T-cell (primary cell): ENCODE measurements around the gene ZCCHC10. TPM values are rescaled to one million over a fixed set of nuclear protein-coding genes. Genes with fewer than 3 reads are reported as not detected.
"Not testable (repeated sequence)": the region's sequence is repeated elsewhere in the genome, so short reads cannot be mapped to it uniquely, and the experiment has no call there.

Experiments
- ATAC-seq, 4 experiments: fragments of 200-7000 bp in 3 of 4; fragments of 150-1000 bp in 1 of 4; cut with Tn5 transposase; replicated peaks in 1 of 4; 1 replicate in 3 of 4; 2 replicates in 1 of 4; pipeline ENCODE4 v1.10.0; 2021; ENCODE audit warnings: moderate library complexity in 3 of 4, mild to moderate bottlenecking in 2 of 4, moderate number of reproducible peaks in 1 of 4
- CTCF ChIA-PET, 2 donors: fragments of 300-600 bp; sonication (Branson Sonifier 250); formaldehyde crosslinking; loops; one replicate each; lab custom pipeline; 2022; ENCODE audit warnings: antibody characterized with exemption in 2 of 2; lab: Charles Lee
- POLR2A ChIA-PET, 2 donors: fragments of 300-600 bp; sonication (Branson Sonifier 250); formaldehyde crosslinking; loops; one replicate each; lab custom pipeline; 2022; ENCODE audit warnings: antibody characterized with exemption in 2 of 2; lab: Charles Lee
- DNase-seq, 35 experiments: peaks; one replicate each; pipeline versions ENCODE4 v3.0.0 to v3.0.0-alpha.2; 2013 to 2023
- H3K27ac ChIP-seq: one replicate; pipeline ENCODE4 v1.5.1; 2013; ENCODE audit warnings: low read length
- H3K27me3 ChIP-seq, 2 experiments: replicated peaks in 1 of 2; 1 replicate in 1 of 2; 2 replicates in 1 of 2; pipeline versions ENCODE4 v1.6.1 to v1.7.0; 2013; ENCODE audit warnings: low read length in 1 of 2, mixed read lengths in 1 of 2; ENCODE audit not compliant: control insufficient read depth in 2 of 2, insufficient read depth in 2 of 2; ENCODE audit errors: extremely low read depth in 1 of 2
- H3K36me3 ChIP-seq, 2 donors: 1 replicate in 1 of 2; 2 replicates in 1 of 2; pipeline versions ENCODE4 v1.6.1 to v1.7.0; 2013; ENCODE audit warnings: low read length in 1 of 2; ENCODE audit not compliant: control insufficient read depth in 2 of 2, insufficient read depth in 1 of 2; ENCODE audit errors: extremely low read depth in 1 of 2
- H3K4me1 ChIP-seq, 2 experiments: 1 replicate in 1 of 2; 2 replicates in 1 of 2; pipeline versions ENCODE4 v1.6.1 to v1.7.0; 2013; ENCODE audit warnings: low read length in 2 of 2, mixed read lengths in 1 of 2; ENCODE audit not compliant: insufficient read depth in 2 of 2, control insufficient read depth in 1 of 2; ENCODE audit errors: extremely low read depth in 1 of 2
- H3K4me3 ChIP-seq, 2 donors: 1 replicate in 1 of 2; 2 replicates in 1 of 2; pipeline versions ENCODE4 v1.5.1 to v1.7.0; 2013; ENCODE audit warnings: mild to moderate bottlenecking in 2 of 2, low read length in 1 of 2, moderate library complexity in 1 of 2; ENCODE audit not compliant: control insufficient read depth in 1 of 2; ENCODE audit errors: extremely low read depth in 1 of 2
- H3K9me3 ChIP-seq: 2 replicates; pipeline ENCODE4 v1.7.0; 2013
- H3K27ac Mint-ChIP-seq, 2 donors: one replicate each; pipeline ENCODE4 v1.8.0; 2020 to 2021; ENCODE audit warnings: mild to moderate bottlenecking in 2 of 2, mixed read lengths in 2 of 2
- H3K27me3 Mint-ChIP-seq, 2 donors: one replicate each; pipeline ENCODE4 v1.8.0; 2021 to 2022; ENCODE audit warnings: mixed read lengths in 2 of 2
- H3K36me3 Mint-ChIP-seq: one replicate; pipeline ENCODE4 v1.8.0; 2021; ENCODE audit warnings: mixed read lengths
- H3K4me1 Mint-ChIP-seq, 3 donors: one replicate each; pipeline ENCODE4 v1.8.0; 2020 to 2022; ENCODE audit warnings: mixed read lengths in 3 of 3, mild to moderate bottlenecking in 1 of 3
- H3K4me3 Mint-ChIP-seq, 3 donors: one replicate each; pipeline ENCODE4 v1.8.0; 2020 to 2022; ENCODE audit warnings: mild to moderate bottlenecking in 3 of 3, mixed read lengths in 3 of 3, moderate library complexity in 3 of 3
- H3K9me3 Mint-ChIP-seq, 3 donors: one replicate each; pipeline ENCODE4 v1.8.0; 2020 to 2022; ENCODE audit warnings: mixed read lengths in 3 of 3
- WGBS: methylation state at CpG from one replicate; pipeline ENCODE4 v1.1.5; 2013; ENCODE audit warnings: missing lambda C conversion rate; ENCODE audit not compliant: insufficient coverage; 5-methylcytosine and 5-hydroxymethylcytosine counted together
- total RNA-seq, 35 experiments: library from RNA in 6 of 35; stranded (reverse) in 6 of 35; fragments of 120-200 nt in 1 of 35; gene quantifications; one replicate each; pipeline versions ENCODE4 v1.2.1 to v1.2.4 and lab custom pipeline; 2013 to 2026

Gene ZCCHC10
- total RNA-seq, 5 donors from 2014 or later (not counting 1 experiment from before 2014, with no cell fraction given): 15.6 to 19.5 (median 16.3) TPM

GRCh38 chr5:132998556-132998955 lies 27.8 kb downstream of the ZCCHC10 start:
- no peak for DNase-seq
- peaks cover 0 to 2% (median 0%) of the 10 kb centered on the region in 3 donors for H3K4me1 Mint-ChIP-seq
- H3K4me3 Mint-ChIP-seq: no peak overlapping the region
- ATAC-seq: no peak
- POLR2A ChIA-PET: no interaction called here
- H3K36me3 Mint-ChIP-seq: peaks cover 21% of the 10 kb centered on the region
- H3K27ac Mint-ChIP-seq: no peak overlapping the region
- no peaks in the 10 kb centered on the region for H3K27me3 Mint-ChIP-seq
- CTCF ChIA-PET: no interaction called here
- no peaks in the 10 kb centered on the region for H3K9me3 Mint-ChIP-seq
- H3K4me3 ChIP-seq: no peak overlapping the region
- H3K4me1 ChIP-seq: no peaks in the 10 kb centered on the region
- 100% methylated on average over 1 of the region's 2 CpGs for WGBS
- no peaks in the 10 kb centered on the region for H3K27me3 ChIP-seq
- H3K27ac ChIP-seq: no peak overlapping the region
- H3K36me3 ChIP-seq: peaks cover 0 to 25% of the 10 kb centered on the region in 2 donors
- H3K9me3 ChIP-seq: no peaks in the 10 kb centered on the region

DNA sequence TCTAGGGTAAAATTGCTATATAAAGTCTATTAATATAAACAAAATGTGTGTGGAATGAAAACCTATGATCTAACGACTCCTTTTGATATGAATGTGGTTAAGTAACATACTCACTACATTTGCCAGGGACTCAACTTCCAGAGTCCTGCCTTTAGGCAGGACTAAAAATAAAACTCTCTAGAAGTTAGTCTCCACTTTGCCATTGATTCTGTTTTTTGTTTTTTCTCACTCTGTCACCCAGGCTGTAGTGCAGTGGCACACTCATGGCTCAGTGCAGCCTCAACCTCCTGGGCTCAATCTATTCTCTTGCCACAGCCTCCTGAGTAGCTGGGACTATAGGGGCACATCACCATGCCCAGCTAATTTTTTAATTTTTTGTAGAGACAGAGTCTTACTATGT lies 30.0 kb downstream of the ZCCHC10 start:
- no peak for DNase-seq
- peaks cover 12% of the 10 kb centered on the region for H3K36me3 Mint-ChIP-seq
- H3K27ac Mint-ChIP-seq: no peak overlapping the region
- ChIA-PET CTCF (interaction anchor here (0.5 to 0.7 kb wide), 2 partner anchors 54 to 1633 kb away, joined by 3 to 5 read pairs; no protein-coding TSS in a partner anchor), POLR2A (no interaction called here)
- H3K4me1 ChIP-seq: no peaks in the 10 kb centered on the region
- no peaks in the 10 kb centered on the region for H3K9me3 Mint-ChIP-seq
- no peak for ATAC-seq
- H3K4me3 ChIP-seq: no peak overlapping the region
- peaks cover 0 to 2% (median 0%) of the 10 kb centered on the region in 3 donors for H3K4me1 Mint-ChIP-seq
- no peaks in the 10 kb centered on the region for H3K27me3 Mint-ChIP-seq
- WGBS: no CpG with 5 or more reads among the region's 1 CpG
- no peak overlapping the region for H3K4me3 Mint-ChIP-seq
- H3K27me3 ChIP-seq: no peaks in the 10 kb centered on the region
- H3K27ac ChIP-seq: no peak overlapping the region
- H3K9me3 ChIP-seq: no peaks in the 10 kb centered on the region
- peaks cover 0 to 15% of the 10 kb centered on the region in 2 donors for H3K36me3 ChIP-seq

DNA sequence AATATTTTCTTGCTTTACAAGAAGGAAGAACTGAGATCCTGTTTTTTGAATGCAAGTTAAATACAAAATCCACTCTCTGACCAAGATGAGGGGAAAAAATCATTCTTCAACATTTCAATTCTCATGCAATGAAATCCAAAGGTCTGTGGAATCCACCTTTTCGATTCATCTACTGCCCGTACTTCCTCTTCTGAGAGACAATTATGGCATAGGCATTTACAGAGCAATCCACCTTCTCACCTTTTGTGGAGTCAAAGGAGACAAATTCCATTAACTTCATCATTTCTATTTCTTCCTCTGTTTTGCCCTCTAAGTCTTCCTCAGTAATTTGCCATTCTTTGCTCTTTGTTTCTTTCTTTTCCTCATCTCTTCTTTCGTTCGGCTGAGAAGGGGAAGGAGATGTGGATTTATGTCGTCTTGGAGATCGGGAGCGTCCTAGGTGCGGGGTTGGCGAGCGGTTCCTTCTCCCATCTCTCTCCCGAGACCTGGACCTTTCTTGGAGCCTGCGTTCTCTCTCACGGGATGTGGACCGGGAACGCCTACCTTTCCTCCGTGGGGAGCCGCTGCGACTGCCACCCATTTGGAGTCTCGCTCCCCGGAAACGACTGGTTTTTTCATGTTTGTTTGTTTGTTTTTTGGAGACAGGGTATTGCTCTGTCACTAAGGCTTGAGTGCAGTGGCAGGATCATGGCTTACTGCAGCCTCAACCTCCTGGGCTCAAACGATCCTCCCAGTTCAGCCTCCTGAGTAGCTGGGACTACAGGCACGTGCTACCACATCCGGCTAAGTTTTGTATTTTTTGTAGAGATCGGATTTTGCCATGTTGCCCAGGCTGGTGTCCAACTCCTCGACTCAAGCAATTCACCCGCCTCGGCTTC lies 38.6 kb downstream of the ZCCHC10 start:
- Histone ChIP-seq H3K4me1 (no peaks in the 10 kb centered on the region), H3K27me3 (peaks cover 0 to 2% of the 10 kb centered on the region in 2 experiments), H3K4me3 (no peak overlapping the region), H3K27ac (no peak overlapping the region), H3K9me3 (no peaks in the 10 kb centered on the region), H3K36me3 (no peaks in the 10 kb centered on the region)
- H3K4me1 Mint-ChIP-seq: no peaks in the 10 kb centered on the region
- ATAC-seq: no peak
- H3K27me3 Mint-ChIP-seq: no peaks in the 10 kb centered on the region
- DNase-seq: no peak
- no peaks in the 10 kb centered on the region for H3K9me3 Mint-ChIP-seq
- no peak overlapping the region for H3K27ac Mint-ChIP-seq
- ChIA-PET CTCF (no interaction called here), POLR2A (no interaction called here)
- WGBS: 93% methylated on average over 17 of the region's 28 CpGs
- H3K4me3 Mint-ChIP-seq: no peak overlapping the region
- no peaks in the 10 kb centered on the region for H3K36me3 Mint-ChIP-seq

GRCh38 chr5:132982971-132983370 lies 43.4 kb downstream of the ZCCHC10 start:
- CTCF ChIA-PET, H3K4me1 Mint-ChIP-seq, H3K4me3 ChIP-seq, H3K4me3 Mint-ChIP-seq, POLR2A ChIA-PET, H3K4me1 ChIP-seq, H3K9me3 Mint-ChIP-seq, H3K27ac ChIP-seq, H3K36me3 Mint-ChIP-seq, H3K27ac Mint-ChIP-seq, H3K27me3 Mint-ChIP-seq, H3K36me3 ChIP-seq, H3K27me3 ChIP-seq, H3K9me3 ChIP-seq, ATAC-seq, DNase-seq: not testable (repeated sequence)
- no CpG with 5 or more reads among the region's 30 CpGs for WGBS

DNA sequence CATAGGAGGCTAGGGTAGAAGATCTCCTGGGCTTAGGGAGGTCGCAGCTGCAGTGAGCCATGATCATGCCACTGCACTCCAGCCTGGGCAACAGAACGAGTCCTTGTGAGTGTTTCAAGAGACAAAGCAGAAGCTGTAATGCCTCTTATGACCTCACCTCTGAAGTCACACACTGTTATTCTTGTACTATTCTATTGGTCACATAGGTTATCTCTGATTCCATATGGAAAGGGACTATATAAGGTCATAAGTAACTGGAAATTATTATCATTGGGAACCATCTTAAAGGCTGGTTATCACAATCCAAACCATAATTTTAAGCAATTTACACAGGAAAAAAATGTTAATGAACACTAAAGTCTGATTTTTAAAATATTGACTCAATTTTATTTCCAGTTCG lies 45.1 kb downstream of the ZCCHC10 start:
- Mint-ChIP-seq H3K36me3 (no peaks in the 10 kb centered on the region), H3K27ac (no peak overlapping the region), H3K9me3 (peaks cover 4 to 6% (median 4%) of the 10 kb centered on the region in 3 donors), H3K4me3 (no peak overlapping the region), H3K27me3 (no peaks in the 10 kb centered on the region), H3K4me1 (no peaks in the 10 kb centered on the region)
- Histone ChIP-seq H3K27ac (no peak overlapping the region), H3K27me3 (peaks cover 0 to 2% of the 10 kb centered on the region in 2 experiments), H3K4me1 (no peaks in the 10 kb centered on the region), H3K36me3 (no peaks in the 10 kb centered on the region), H3K9me3 (no peaks in the 10 kb centered on the region), H3K4me3 (no peak overlapping the region)
- 86% methylated on average over 1 of the region's 3 CpGs for WGBS
- ChIA-PET CTCF (no interaction called here), POLR2A (no interaction called here)
- DNase-seq (no peak), ATAC-seq (no peak)

- Mint-ChIP-seq H3K9me3 (peaks cover 4 to 7% (median 4%) of the 10 kb centered on the region in 3 donors), H3K4me3 (no peak overlapping the region), H3K36me3 (no peaks in the 10 kb centered on the region), H3K27ac (no peak overlapping the region), H3K27me3 (no peaks in the 10 kb centered on the region), H3K4me1 (no peaks in the 10 kb centered on the region)
- no peak for ATAC-seq
- Histone ChIP-seq H3K9me3 (no peaks in the 10 kb centered on the region), H3K36me3 (no peaks in the 10 kb centered on the region), H3K4me3 (no peak overlapping the region), H3K27ac (no peak overlapping the region), H3K4me1 (no peaks in the 10 kb centered on the region), H3K27me3 (peaks cover 0 to 2% of the 10 kb centered on the region in 2 experiments)
- CTCF ChIA-PET: no interaction called here
- POLR2A ChIA-PET: no interaction called here
- DNase-seq: no peak
- no CpG with 5 or more reads among the region's 2 CpGs for WGBS
Measured at GRCh38 chr5:132979976-132980375, 46.4 kb downstream of the ZCCHC10 start.
